HG03457 (cell line): ENCODE results near the gene PRC1.
"Not testable (repeated sequence)": the region's sequence is repeated elsewhere in the genome, so short reads cannot be mapped to it uniquely, and the experiment has no call there.

Experiments used
- ATAC-seq: cut with Tn5 transposase; IDR thresholded peaks from one replicate; pipeline ENCODE4 v1.9.1; 2021; ENCODE audit warnings: moderate number of reproducible peaks; ENCODE audit not compliant: unreplicated experiment

The PRC1 gene

GRCh38 chr15:90936823-90937222 is 57.5 kb downstream of the PRC1 start:
- ATAC-seq: no peak

GRCh38 chr15:90934949-90935751 is 59.2 kb downstream of the PRC1 start, which contains the start of gene UNC45A:
TSS of gene UNC45A (plus strand) at chr15:90935285. CDS start at chr15:90935325, 40 bp downstream.
- ATAC-seq: peak; percentile 42

- ATAC-seq: peak; percentile 27
Observed at GRCh38 chr15:90934256-90934948, 59.9 kb downstream of the PRC1 start.

- ATAC-seq: no peak
Observed at GRCh38 chr15:90933301-90933700, 61.0 kb downstream of the PRC1 start.

- no peak for ATAC-seq
Observed at GRCh38 chr15:90932660-90932991, 61.7 kb downstream of the PRC1 start.

GRCh38 chr15:90931828-90932659 is 62.3 kb downstream of the PRC1 start, which contains the start of gene HDDC3:
TSS of gene HDDC3 (minus strand) at chr15:90932549. CDS start at chr15:90932540, 9 bp downstream.
- peak; percentile 38 for ATAC-seq

- no peak for ATAC-seq
Observed at GRCh38 chr15:90931575-90931827, 62.8 kb downstream of the PRC1 start.

- ATAC-seq: no peak
Observed at GRCh38 chr15:90930861-90931574, 63.3 kb downstream of the PRC1 start.

- no peak for ATAC-seq
Observed at GRCh38 chr15:90929246-90930019, 64.9 kb downstream of the PRC1 start.

GRCh38 chr15:90928106-90928505 is 66.2 kb downstream of the PRC1 start:
- not testable (repeated sequence) for ATAC-seq

- ATAC-seq: not testable (repeated sequence)
Observed at GRCh38 chr15:90926766-90927165, 67.6 kb downstream of the PRC1 start.

- peak; percentile 67 for ATAC-seq
Observed at GRCh38 chr15:90924375-90924774, 70.0 kb downstream of the PRC1 start.

GRCh38 chr15:90922712-90923322 is 71.5 kb downstream of the PRC1 start:
- not testable (repeated sequence) for ATAC-seq

- no peak for ATAC-seq
Observed at GRCh38 chr15:90921887-90922286, 72.4 kb downstream of the PRC1 start.

- no peak for ATAC-seq
Observed at GRCh38 chr15:90918835-90919234, 75.5 kb downstream of the PRC1 start.

GRCh38 chr15:90918034-90918788 is 76.1 kb downstream of the PRC1 start:
- ATAC-seq: no peak

- no peak for ATAC-seq
Observed at GRCh38 chr15:90917569-90917968, 76.8 kb downstream of the PRC1 start.

- ATAC-seq: no peak
Observed at GRCh38 chr15:90916461-90916860, 77.9 kb downstream of the PRC1 start.
